HepG2 (cell line): Measurements from ENCODE around the gene PRDX2. TPM values are rescaled to one million over a fixed set of nuclear protein-coding genes. Genes with fewer than 3 reads are reported as not detected.
A peak's percentile ranks its signal among the peaks of the same experiment; 100 is the strongest.

Experiments
- ARNT2 ChIP-seq: sonication (generic); formaldehyde crosslinking; IDR thresholded peaks from 2 replicates; pipeline ENCODE4 v1.8.0; 2022; ENCODE audit warnings: mild to moderate bottlenecking, low read depth, missing genetic modification reagents, moderate library complexity
- ATM ChIP-seq: fragments of 450-650 bp; IDR thresholded peaks from 2 replicates; pipeline ENCODE4 v1.7.1; 2017; ENCODE audit warnings: mild to moderate bottlenecking, borderline replicate concordance
- DNMT1 ChIP-seq: sonication (generic); formaldehyde crosslinking; IDR thresholded peaks from 2 replicates; pipeline ENCODE4 v1.5.1; 2020; ENCODE audit warnings: mild to moderate bottlenecking, missing genetic modification reagents
- GTF2F1 ChIP-seq: fragments of 150-350 bp; IDR thresholded peaks from 2 replicates; pipeline ENCODE4 v1.6.1; 2014; ENCODE audit warnings: low read length
- HCFC1 ChIP-seq: fragments of 150-350 bp; IDR thresholded peaks from 2 replicates; pipeline ENCODE4 v1.6.1; 2014; ENCODE audit warnings: low read depth, low read length
- ONECUT2 ChIP-seq: sonication (generic); formaldehyde crosslinking; IDR thresholded peaks from 2 replicates; pipeline ENCODE4 v1.4.0; 2020; ENCODE audit warnings: missing genetic modification reagents
- TBX2 ChIP-seq: sonication (generic); formaldehyde crosslinking; IDR thresholded peaks from 2 replicates; pipeline ENCODE4 v1.5.0; 2020; ENCODE audit warnings: missing genetic modification reagents, mild to moderate bottlenecking, borderline replicate concordance
- U2AF1 ChIP-seq: fragments of 200-400 bp; formaldehyde crosslinking; optimal IDR thresholded peaks from 2 replicates; pipeline ENCODE3; 2017; ENCODE audit warnings: mild to moderate bottlenecking, low read depth, low read length
- ZBTB42 ChIP-seq: sonication (generic); formaldehyde crosslinking; IDR thresholded peaks from 2 replicates; pipeline ENCODE4 v1.5.0; 2020; ENCODE audit warnings: mild to moderate bottlenecking, missing genetic modification reagents
- ZBTB7B ChIP-seq: sonication (generic); formaldehyde crosslinking; IDR thresholded peaks from 2 replicates; pipeline ENCODE4 v1.4.0; 2020; ENCODE audit warnings: missing genetic modification reagents
- ZFP36L2 ChIP-seq: sonication (generic); formaldehyde crosslinking; IDR thresholded peaks from 2 replicates; pipeline ENCODE4 v1.4.0; 2020; ENCODE audit warnings: missing genetic modification reagents
- ZNF17 ChIP-seq: sonication (generic); formaldehyde crosslinking; IDR thresholded peaks from 2 replicates; pipeline ENCODE4 v1.5.0; 2020; ENCODE audit warnings: mild to moderate bottlenecking, missing genetic modification reagents
- ZNF333 ChIP-seq: sonication (generic); formaldehyde crosslinking; IDR thresholded peaks from 2 replicates; pipeline ENCODE4 v1.4.0; 2020; ENCODE audit warnings: mild to moderate bottlenecking, missing genetic modification reagents, borderline replicate concordance
- ZNF674 ChIP-seq: sonication (generic); formaldehyde crosslinking; IDR thresholded peaks from 2 replicates; pipeline ENCODE4 v1.5.0; 2020; ENCODE audit warnings: low read depth, mild to moderate bottlenecking, missing genetic modification reagents
- ZNF678 ChIP-seq: sonication (generic); formaldehyde crosslinking; IDR thresholded peaks from 2 replicates; pipeline ENCODE4 v1.4.0; 2020; ENCODE audit warnings: mild to moderate bottlenecking, missing genetic modification reagents
- ZNF790 ChIP-seq: sonication (generic); formaldehyde crosslinking; IDR thresholded peaks from 2 replicates; pipeline ENCODE4 v1.8.0; 2022; ENCODE audit warnings: missing genetic modification reagents, mild to moderate bottlenecking, borderline replicate concordance
- polyA plus RNA-seq, 8 experiments: library from polyadenylated mRNA; depleted of rRNA in 3 of 8; stranded (reverse) in 7 of 8; unstranded in 1 of 8; fragments of >200 nt; fragmentation: Illumina TruSeq in 4 of 8; extraction: Trizol in 4 of 8; gene quantifications; 2 replicates each; pipeline versions ENCODE4 v1.2.1 to v1.2.3, GENCODE V29; 2011 to 2016; ENCODE audit warnings: low read depth in 4 of 8, missing spikeins in 1 of 8, mixed read lengths in 1 of 8; ENCODE audit not compliant: insufficient read depth in 1 of 8
- total RNA-seq, 5 experiments: library from RNA; depleted of rRNA; stranded (reverse); fragments of >200 nt; fragmentation: Illumina TruSeq; extraction: Trizol; gene quantifications; 2 replicates each; pipeline ENCODE4 v1.2.3, GENCODE V29; 2016; ENCODE audit warnings: low read depth in 1 of 5
- TF ChIP-seq, protein P1 (sequence below), 2 experiments: fragments of 450-650 bp in 1 of 2; sonication (generic) in 1 of 2; formaldehyde crosslinking in 1 of 2; IDR thresholded peaks; 2 replicates each; pipeline versions ENCODE4 v1.6.1 to v1.8.0; 2016 to 2022; ENCODE audit warnings: antibody characterized with exemption in 1 of 2, mild to moderate bottlenecking in 1 of 2, missing genetic modification reagents in 1 of 2
- TF ChIP-seq, protein P2 (sequence below): sonication (generic); formaldehyde crosslinking; IDR thresholded peaks from 2 replicates; pipeline ENCODE4 v1.4.0; 2020; ENCODE audit warnings: missing genetic modification reagents; ENCODE audit errors: not compliant biosample characterization
- TF ChIP-seq, protein P3 (sequence below): sonication (generic); formaldehyde crosslinking; IDR thresholded peaks from 2 replicates; pipeline ENCODE4 v1.8.0; 2023; ENCODE audit warnings: mild to moderate bottlenecking, missing genetic modification reagents

Gene PRDX2
- total and polyA plus RNA-seq, 2 of the 13 experiments (the other 11 are each of a cell fraction or from before 2014, with no cell fraction given) = 218 to 381 TPM

DNA sequence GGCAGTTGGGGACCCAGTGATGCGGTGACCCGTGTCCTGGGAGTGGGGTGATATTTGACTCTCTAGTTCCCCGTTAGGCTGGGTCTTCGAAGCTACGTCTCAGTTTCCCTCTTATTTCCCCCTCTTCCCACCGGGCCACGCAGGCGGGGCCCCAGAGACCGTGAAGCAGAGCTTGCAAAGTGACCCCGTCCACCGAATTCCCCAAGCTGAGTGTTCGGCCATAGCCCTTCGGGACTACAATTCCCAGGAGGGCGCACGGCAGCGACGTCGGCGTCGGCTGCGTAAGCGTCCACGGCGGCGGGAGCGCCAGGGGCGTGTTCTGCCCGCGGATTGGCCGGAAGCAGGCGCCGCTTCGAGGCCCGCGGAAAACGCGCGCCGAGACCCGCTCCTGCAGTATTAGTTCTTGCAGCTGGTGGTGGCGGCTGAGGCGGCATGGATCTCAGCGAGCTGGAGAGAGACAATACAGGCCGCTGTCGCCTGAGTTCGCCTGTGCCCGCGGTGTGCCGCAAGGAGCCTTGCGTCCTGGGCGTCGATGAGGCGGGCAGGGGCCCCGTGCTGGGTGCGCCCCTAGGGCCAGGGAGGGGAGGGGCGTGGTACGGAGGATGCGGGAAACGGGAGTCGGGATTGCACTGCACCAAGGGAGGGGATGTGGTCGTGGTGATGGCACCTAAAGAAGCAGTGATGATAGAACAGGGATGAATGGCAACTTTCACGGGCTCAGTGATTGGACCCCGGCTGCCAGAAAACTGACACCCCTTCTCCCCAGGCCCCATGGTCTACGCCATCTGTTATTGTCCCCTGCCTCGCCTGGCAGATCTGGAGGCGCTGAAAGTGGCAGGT is 4.9 kb upstream of the PRDX2 start, which contains the start of gene RNASEH2A (continued):
- TF ChIP-seq, protein P1, sequence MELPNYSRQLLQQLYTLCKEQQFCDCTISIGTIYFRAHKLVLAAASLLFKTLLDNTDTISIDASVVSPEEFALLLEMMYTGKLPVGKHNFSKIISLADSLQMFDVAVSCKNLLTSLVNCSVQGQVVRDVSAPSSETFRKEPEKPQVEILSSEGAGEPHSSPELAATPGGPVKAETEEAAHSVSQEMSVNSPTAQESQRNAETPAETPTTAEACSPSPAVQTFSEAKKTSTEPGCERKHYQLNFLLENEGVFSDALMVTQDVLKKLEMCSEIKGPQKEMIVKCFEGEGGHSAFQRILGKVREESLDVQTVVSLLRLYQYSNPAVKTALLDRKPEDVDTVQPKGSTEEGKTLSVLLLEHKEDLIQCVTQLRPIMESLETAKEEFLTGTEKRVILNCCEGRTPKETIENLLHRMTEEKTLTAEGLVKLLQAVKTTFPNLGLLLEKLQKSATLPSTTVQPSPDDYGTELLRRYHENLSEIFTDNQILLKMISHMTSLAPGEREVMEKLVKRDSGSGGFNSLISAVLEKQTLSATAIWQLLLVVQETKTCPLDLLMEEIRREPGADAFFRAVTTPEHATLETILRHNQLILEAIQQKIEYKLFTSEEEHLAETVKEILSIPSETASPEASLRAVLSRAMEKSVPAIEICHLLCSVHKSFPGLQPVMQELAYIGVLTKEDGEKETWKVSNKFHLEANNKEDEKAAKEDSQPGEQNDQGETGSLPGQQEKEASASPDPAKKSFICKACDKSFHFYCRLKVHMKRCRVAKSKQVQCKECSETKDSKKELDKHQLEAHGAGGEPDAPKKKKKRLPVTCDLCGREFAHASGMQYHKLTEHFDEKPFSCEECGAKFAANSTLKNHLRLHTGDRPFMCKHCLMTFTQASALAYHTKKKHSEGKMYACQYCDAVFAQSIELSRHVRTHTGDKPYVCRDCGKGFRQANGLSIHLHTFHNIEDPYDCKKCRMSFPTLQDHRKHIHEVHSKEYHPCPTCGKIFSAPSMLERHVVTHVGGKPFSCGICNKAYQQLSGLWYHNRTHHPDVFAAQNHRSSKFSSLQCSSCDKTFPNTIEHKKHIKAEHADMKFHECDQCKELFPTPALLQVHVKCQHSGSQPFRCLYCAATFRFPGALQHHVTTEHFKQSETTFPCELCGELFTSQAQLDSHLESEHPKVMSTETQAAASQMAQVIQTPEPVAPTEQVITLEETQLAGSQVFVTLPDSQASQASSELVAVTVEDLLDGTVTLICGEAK (IDR thresholded peaks at IDR 0.05) = no peak
- TF ChIP-seq, protein P1 (CRISPR knock-in tag; IDR thresholded peaks at IDR 0.05) = peak; percentile 44; the same call in 1 of the 2 replicates
- TF ChIP-seq DNMT1 (CRISPR knock-in tag) (no peak), ZFP36L2 (0 out of 2 replicates have a peak, but pooled peaks have one; percentile 41), GTF2F1 (no peak), ATM (no peak), ZNF678 (CRISPR knock-in tag) (peak; percentile 62; the same call in 1 of the 2 replicates), ZNF790 (CRISPR knock-in tag) (no peak), ZNF333 (CRISPR knock-in tag) (0 out of 2 replicates have a peak, but pooled peaks have one; percentile 54), ARNT2 (peak; percentile 86), U2AF1 (no peak), ZNF17 (CRISPR knock-in tag) (no peak), ONECUT2 (CRISPR knock-in tag) (peak; percentile 12; the same call in 1 of the 2 replicates), ZBTB7B (CRISPR knock-in tag) (no peak; the same call in 1 of the 2 replicates), HCFC1 (peak; percentile 93), ZBTB42 (CRISPR knock-in tag) (peak; percentile 29; the same call in 1 of the 2 replicates), ZNF674 (CRISPR knock-in tag) (no peak), TBX2 (CRISPR knock-in tag) (peak; percentile 81)
- TF ChIP-seq, protein P2, sequence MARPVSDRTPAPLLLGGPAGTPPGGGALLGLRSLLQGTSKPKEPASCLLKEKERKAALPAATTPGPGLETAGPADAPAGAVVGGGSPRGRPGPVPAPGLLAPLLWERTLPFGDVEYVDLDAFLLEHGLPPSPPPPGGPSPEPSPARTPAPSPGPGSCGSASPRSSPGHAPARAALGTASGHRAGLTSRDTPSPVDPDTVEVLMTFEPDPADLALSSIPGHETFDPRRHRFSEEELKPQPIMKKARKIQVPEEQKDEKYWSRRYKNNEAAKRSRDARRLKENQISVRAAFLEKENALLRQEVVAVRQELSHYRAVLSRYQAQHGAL (CRISPR knock-in tag) = no peak
- TF ChIP-seq, protein P3, sequence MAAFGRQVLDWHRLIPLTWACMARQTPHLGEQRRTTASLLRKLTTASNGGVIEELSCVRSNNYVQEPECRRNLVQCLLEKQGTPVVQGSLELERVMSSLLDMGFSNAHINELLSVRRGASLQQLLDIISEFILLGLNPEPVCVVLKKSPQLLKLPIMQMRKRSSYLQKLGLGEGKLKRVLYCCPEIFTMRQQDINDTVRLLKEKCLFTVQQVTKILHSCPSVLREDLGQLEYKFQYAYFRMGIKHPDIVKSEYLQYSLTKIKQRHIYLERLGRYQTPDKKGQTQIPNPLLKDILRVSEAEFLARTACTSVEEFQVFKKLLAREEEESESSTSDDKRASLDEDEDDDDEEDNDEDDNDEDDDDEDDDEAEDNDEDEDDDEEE (CRISPR knock-in tag) = no peak; the same call in 1 of the 2 replicates
